DND-41 (cell line): ENCODE results near the gene CACNA2D4.

ENCODE experiments used
- CTCF ChIP-seq: IDR thresholded peaks from 2 replicates; pipeline ENCODE4 v1.5.1; 2012; ENCODE audit warnings: borderline replicate concordance, low read length, moderate library complexity, mild to moderate bottlenecking; ENCODE audit not compliant: poor library complexity, severe bottlenecking; ENCODE audit errors: extremely low read depth
- EZH2 ChIP-seq: IDR thresholded peaks from 3 replicates; pipeline ENCODE4 v1.6.1; 2012; ENCODE audit warnings: borderline replicate concordance, low read depth, mild to moderate bottlenecking, moderate library complexity, low read length, inconsistent platforms; ENCODE audit not compliant: severe bottlenecking

DNA sequence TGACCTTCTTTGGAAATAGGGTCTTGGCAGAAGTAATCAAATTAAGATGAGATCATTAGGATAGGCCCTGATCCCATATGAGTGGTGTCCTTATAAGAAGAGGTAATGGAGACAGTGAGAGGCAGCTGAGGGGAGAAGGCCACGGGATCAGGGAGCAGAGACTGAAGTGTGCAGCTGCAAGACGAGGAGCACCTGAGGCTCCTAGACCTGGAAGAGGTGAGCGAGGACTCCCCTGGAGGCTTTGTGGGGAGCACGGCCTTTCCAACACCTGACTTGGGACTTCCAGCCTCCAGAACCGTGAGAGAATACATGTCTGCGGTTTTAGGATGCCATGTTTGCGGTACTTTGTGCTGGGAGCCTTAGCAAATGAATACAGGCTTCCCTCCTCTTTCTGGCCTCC is 60.6 kb downstream of the CACNA2D4 start:
- TF ChIP-seq CTCF = no peak
- no peak for TF ChIP-seq EZH2
